HG02798 (cell line): Measurements from ENCODE around the gene AKAP8.
"Not testable (repeated sequence)": the region's sequence is repeated elsewhere in the genome, so short reads cannot be mapped to it uniquely, and the experiment has no call there.

Source experiments
- ATAC-seq: cut with Tn5 transposase; IDR thresholded peaks from one replicate; pipeline ENCODE4 v1.9.1; 2021; ENCODE audit warnings: mild to moderate bottlenecking; ENCODE audit not compliant: unreplicated experiment, poor library complexity

Gene AKAP8

GRCh38 chr19:15337202-15337601 lies 42.4 kb downstream of the AKAP8 start:
- no peak for ATAC-seq

- ATAC-seq: not testable (repeated sequence)
Measured at GRCh38 chr19:15335992-15336391, 43.6 kb downstream of the AKAP8 start.

GRCh38 chr19:15332311-15332996 lies 47.1 kb downstream of the AKAP8 start, which contains the start of gene BRD4:
TSS of gene BRD4 (minus strand) at chr19:15332539. CDS start at chr19:15273099, 59,440 bp downstream.
- ATAC-seq: peak; percentile 66

GRCh38 chr19:15331419-15332310 lies 47.9 kb downstream of the AKAP8 start:
- ATAC-seq: peak; percentile 41

- no peak for ATAC-seq
Measured at GRCh38 chr19:15330801-15331418, 48.7 kb downstream of the AKAP8 start.

GRCh38 chr19:15328312-15328711 lies 51.3 kb downstream of the AKAP8 start:
- ATAC-seq: no peak

- no peak for ATAC-seq
Measured at GRCh38 chr19:15324791-15325519, 54.6 kb downstream of the AKAP8 start.

GRCh38 chr19:15323496-15324235 lies 55.9 kb downstream of the AKAP8 start:
- ATAC-seq: no peak

- no peak for ATAC-seq
Measured at GRCh38 chr19:15321739-15322138, 57.8 kb downstream of the AKAP8 start.

- no peak for ATAC-seq
Measured at GRCh38 chr19:15320116-15320515, 59.5 kb downstream of the AKAP8 start.

GRCh38 chr19:15318241-15318691 lies 61.3 kb downstream of the AKAP8 start:
- ATAC-seq: no peak

- ATAC-seq: no peak
Measured at GRCh38 chr19:15317392-15318071, 62.1 kb downstream of the AKAP8 start.

GRCh38 chr19:15316498-15316897 lies 63.1 kb downstream of the AKAP8 start:
- ATAC-seq: no peak

GRCh38 chr19:15315101-15315500 lies 64.5 kb downstream of the AKAP8 start:
- no peak for ATAC-seq

GRCh38 chr19:15313649-15314279 lies 65.8 kb downstream of the AKAP8 start:
- ATAC-seq: no peak

GRCh38 chr19:15307169-15307568 lies 72.4 kb downstream of the AKAP8 start:
- ATAC-seq: no peak

- no peak for ATAC-seq
Measured at GRCh38 chr19:15305582-15306334, 73.8 kb downstream of the AKAP8 start.
